Epithelial cell of proximal tubule (primary cell): ENCODE measurements around the gene ALOX5AP. TPM values are rescaled to one million over a fixed set of nuclear protein-coding genes. Genes with fewer than 3 reads are reported as not detected.

Experiments
- DNase-seq: peaks from one replicate; pipeline ENCODE4 v3.0.0-alpha.2; 2011; ENCODE audit warnings: low read depth
- H3K4me3 ChIP-seq: 2 replicates; pipeline ENCODE4 v1.5.1; 2011; ENCODE audit warnings: low read depth, mild to moderate bottlenecking, low read length
- total RNA-seq: library from RNA; depleted of rRNA; stranded (reverse); fragments of >200 nt; gene quantifications from 2 replicates; pipeline ENCODE4 v1.2.3, GENCODE V29; 2015
- TF ChIP-seq, protein P1 (sequence below): conservative IDR thresholded peaks from 2 replicates; pipeline ENCODE4 v1.5.1; 2012; ENCODE audit warnings: low read depth, mild to moderate bottlenecking, low read length

Gene ALOX5AP
- total RNA-seq, 1 donor from 2014 or later: 2.5 TPM

DNA sequence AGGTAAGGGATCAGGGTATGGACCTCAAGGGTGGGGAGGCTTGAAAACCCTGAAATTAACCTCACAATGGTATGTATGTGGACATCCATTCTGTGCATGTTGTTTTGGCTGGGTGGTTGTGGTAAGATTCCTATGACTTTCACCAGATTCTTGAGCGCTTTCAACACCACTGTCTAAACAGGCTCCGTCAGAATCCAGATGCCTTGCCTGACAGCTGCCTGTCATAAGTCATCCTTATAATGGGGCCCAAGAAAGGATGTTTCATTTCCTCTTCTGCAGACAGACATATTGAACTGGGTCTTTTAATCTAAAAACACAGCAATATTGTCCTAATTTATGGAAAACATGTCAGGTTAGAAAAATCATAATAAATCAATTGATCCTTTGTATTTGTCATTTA lies 41.3 kb downstream of the ALOX5AP start:
- TF ChIP-seq, protein P1, sequence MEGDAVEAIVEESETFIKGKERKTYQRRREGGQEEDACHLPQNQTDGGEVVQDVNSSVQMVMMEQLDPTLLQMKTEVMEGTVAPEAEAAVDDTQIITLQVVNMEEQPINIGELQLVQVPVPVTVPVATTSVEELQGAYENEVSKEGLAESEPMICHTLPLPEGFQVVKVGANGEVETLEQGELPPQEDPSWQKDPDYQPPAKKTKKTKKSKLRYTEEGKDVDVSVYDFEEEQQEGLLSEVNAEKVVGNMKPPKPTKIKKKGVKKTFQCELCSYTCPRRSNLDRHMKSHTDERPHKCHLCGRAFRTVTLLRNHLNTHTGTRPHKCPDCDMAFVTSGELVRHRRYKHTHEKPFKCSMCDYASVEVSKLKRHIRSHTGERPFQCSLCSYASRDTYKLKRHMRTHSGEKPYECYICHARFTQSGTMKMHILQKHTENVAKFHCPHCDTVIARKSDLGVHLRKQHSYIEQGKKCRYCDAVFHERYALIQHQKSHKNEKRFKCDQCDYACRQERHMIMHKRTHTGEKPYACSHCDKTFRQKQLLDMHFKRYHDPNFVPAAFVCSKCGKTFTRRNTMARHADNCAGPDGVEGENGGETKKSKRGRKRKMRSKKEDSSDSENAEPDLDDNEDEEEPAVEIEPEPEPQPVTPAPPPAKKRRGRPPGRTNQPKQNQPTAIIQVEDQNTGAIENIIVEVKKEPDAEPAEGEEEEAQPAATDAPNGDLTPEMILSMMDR: no peak
- no peak overlapping the region for H3K4me3 ChIP-seq

DNA sequence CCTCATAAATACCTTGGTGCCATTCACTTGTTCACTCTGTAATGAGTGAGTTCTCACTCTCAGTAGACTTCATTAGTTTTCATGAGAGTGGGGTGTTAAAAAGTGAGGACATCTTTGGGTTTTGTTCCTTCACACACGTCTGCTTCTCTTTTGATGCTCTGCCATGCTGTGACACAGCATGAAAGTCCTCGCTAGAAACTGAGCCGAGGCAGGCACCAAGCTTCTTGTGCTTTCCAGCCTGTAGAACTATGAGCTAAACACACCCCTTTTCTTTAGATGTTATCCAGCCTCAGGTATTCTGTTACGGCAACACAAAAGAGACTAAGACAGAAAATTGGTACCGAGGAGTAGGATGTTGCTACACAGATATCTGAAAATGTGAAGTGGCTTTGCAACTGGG lies 43.7 kb downstream of the ALOX5AP start:
- no peak for DNase-seq
- TF ChIP-seq, protein P1: no peak
- no peak overlapping the region for H3K4me3 ChIP-seq

More for the DNA sequence above, 41.3 kb downstream of the ALOX5AP start:
- no peak for DNase-seq

DNA sequence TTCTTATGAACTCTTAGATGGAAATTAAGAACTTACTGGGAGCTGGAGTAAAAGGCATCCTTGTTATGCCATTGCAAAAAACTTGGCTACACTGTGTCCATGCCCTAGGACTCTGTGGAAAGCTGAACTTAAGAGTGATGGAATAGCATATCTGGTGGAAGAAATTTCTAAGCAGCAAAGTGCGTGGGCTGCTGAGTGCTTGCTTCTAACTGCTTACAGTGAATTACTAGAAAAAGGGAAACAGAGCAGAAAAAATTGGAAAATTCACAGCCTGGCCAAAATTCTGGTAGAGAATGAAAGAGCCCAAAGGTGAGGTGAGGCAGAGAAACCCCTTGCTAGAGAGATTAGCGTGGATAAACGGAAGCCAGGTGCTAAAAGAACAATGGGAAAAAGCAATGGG lies 44.3 kb downstream of the ALOX5AP start:
- no peak overlapping the region for H3K4me3 ChIP-seq
- DNase-seq: no peak
- TF ChIP-seq, protein P1: no peak

DNA sequence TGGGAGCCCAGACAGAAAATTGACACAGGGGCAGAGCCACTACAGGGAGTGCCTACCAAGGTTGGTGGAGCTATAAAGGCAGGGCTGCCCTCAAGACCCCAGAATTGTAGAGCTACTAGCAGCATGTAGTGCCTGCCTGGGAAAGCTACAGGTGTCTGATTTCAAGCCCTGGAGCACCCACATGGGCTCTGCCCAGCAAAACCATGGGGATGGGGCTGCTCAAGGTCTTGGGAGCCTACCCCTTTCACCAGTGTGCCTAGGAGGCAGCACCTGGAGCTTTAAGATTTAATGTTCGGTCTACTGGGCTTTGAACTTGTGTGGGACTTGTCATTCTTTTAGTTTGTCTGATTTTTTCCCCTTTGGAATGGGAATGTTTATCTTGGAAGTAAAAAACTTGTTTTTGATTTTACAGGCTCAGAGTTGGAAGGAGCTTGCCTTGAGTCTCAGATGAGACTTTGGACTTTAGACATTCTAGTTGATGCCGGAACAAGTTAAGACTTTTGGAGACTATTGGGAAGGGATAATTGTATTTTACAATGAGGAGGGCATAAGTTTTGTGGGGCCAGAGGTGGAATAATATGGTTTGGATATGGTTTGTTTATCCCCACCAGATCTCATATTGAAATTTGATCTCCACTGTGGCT lies 45.1 kb downstream of the ALOX5AP start:
- TF ChIP-seq, protein P1: no peak
- no peak for DNase-seq
- H3K4me3 ChIP-seq: no peak overlapping the region

DNA sequence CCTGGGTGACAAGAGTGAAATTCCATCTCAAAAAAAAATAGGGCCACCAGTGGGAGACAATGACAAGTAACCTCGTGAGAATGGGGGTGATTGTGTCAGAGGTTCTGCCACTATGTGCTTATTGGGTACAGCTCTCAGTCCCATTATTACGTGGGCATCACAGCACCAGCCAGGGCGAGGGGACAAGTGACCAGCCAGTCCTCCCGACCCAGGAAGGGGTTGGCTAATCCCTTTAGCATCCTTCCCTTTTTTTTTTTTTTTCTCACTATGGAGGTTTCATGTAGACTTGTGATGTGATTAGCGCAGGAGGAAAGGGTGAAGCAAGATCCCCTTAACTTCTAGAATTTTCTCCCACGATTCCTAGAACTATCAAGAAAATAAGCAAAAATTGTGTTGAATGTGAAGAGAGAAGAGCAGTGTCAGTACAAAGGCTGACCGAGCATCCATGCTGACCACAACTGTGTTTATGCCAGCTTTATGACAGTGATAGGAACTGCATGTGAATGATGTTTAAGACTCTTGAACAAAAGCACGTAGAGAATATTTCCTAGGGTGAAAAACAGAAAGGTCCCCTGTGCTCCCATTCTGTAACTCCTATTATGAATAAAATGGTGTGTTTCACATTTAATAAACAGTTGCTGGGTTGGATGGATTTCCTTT lies 50.0 kb downstream of the ALOX5AP start:
- TF ChIP-seq, protein P1: no peak
- no peak overlapping the region for H3K4me3 ChIP-seq
- no peak for DNase-seq

DNA sequence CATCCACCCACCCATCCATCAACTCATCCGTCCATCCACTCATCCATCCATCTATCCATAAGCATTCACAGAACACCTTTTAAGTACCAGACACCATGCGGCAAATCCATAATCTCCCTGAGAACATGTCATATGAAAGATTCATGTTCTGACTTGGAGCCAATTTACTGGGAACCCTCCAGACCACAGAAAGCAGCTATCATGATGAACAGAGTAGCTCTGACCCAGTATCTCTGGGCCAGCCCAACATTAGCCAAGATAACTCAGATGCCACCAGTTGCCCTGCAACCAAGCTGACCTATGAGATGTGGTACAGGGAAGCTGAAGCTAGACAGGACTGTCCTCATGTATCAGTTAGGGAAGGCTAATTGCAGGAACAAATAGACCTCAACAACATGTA lies 51.3 kb downstream of the ALOX5AP start:
- H3K4me3 ChIP-seq: no peak overlapping the region
- no peak for DNase-seq
- TF ChIP-seq, protein P1: no peak
